Measurements from ENCODE around the gene HJURP. TPM values are rescaled to one million over a fixed set of nuclear protein-coding genes. Genes with fewer than 3 reads are reported as not detected.

HJURP gene
- polyA plus RNA-seq, 3 donors, result not detected

- no peaks in the 10 kb centered on the region for H3K9me3 ChIP-seq (replicated peaks in 1 of 2; ENCODE audit: control insufficient read depth in 1 of 2, insufficient read depth in 1 of 2, low read length in 2 of 2)
- H3K4me3 Mint-ChIP-seq, result no peak overlapping the region
- H3K4me1 Mint-ChIP-seq, result peaks cover 33% of the 10 kb centered on the region
- H3K4me3 ChIP-seq (replicated peaks in 1 of 3; ENCODE audit: low read depth in 2 of 3, low read length in 3 of 3), result no peak overlapping the region
- H3K4me2 ChIP-seq (replicated peaks; ENCODE audit: extremely low read depth, low read length, poor library complexity, severe bottlenecking), result no peak overlapping the region
- TF ChIP-seq, protein P1, sequence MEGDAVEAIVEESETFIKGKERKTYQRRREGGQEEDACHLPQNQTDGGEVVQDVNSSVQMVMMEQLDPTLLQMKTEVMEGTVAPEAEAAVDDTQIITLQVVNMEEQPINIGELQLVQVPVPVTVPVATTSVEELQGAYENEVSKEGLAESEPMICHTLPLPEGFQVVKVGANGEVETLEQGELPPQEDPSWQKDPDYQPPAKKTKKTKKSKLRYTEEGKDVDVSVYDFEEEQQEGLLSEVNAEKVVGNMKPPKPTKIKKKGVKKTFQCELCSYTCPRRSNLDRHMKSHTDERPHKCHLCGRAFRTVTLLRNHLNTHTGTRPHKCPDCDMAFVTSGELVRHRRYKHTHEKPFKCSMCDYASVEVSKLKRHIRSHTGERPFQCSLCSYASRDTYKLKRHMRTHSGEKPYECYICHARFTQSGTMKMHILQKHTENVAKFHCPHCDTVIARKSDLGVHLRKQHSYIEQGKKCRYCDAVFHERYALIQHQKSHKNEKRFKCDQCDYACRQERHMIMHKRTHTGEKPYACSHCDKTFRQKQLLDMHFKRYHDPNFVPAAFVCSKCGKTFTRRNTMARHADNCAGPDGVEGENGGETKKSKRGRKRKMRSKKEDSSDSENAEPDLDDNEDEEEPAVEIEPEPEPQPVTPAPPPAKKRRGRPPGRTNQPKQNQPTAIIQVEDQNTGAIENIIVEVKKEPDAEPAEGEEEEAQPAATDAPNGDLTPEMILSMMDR (IDR thresholded peaks at IDR 0.05), result no peak
- H3K79me2 ChIP-seq (ENCODE audit: insufficient read depth, low read length), result peaks cover 93% of the 10 kb centered on the region
- H3K27ac ChIP-seq (ENCODE audit: low read depth in 1 of 2, low read length in 2 of 2), result peak overlapping the region in 1 of 2 donors; percentile 54
- WGBS (ENCODE audit: insufficient coverage), result 100% methylated on average over 12 of the region's 13 CpGs
- peaks cover 0 to 1% (median 0%) of the 10 kb centered on the region in 3 donors for H3K27me3 Mint-ChIP-seq (ENCODE audit: low read depth in 3 of 3)
- peak overlapping the region in 4 of 7 donors; percentile 30 to 41 (median 36) for H3K27ac Mint-ChIP-seq
- H3K36me3 Mint-ChIP-seq, result peaks cover 26 to 59% of the 10 kb centered on the region in 2 donors
- no peaks in the 10 kb centered on the region for H3K27me3 ChIP-seq (ENCODE audit: control insufficient read depth in 2 of 2, insufficient read depth in 2 of 2, low read length in 2 of 2)
- no peak overlapping the region for H2AFZ ChIP-seq (ENCODE audit: insufficient read depth, low read depth, low read length, poor library complexity, severe bottlenecking)
- no peaks in the 10 kb centered on the region for H3K9me3 Mint-ChIP-seq
- no peak for DNase-seq
- intact Hi-C loops (cut with micrococcal nuclease), result loop anchor here (10.0 kb wide), 2 partner anchors 645 to 655 kb away; partner anchors contain the start of gene ARL4C (in 1 of the 2)
- no peak overlapping the region for H3K9ac ChIP-seq (ENCODE audit: insufficient read depth, low read length, poor library complexity, severe bottlenecking)
- H3K4me1 ChIP-seq (ENCODE audit: control insufficient read depth in 1 of 2, insufficient read depth in 2 of 2, low read length in 2 of 2), result peaks cover 23 to 28% of the 10 kb centered on the region in 2 donors
- H4K20me1 ChIP-seq (ENCODE audit: insufficient read depth, low read length), result no peaks in the 10 kb centered on the region
- peaks cover 31 to 64% of the 10 kb centered on the region in 2 donors for H3K36me3 ChIP-seq (replicated peaks in 1 of 2; ENCODE audit: control insufficient read depth in 1 of 2, insufficient read depth in 2 of 2, low read length in 2 of 2)
These were observed 4.6 kb downstream of the HJURP start for GRCh38 chr2:233849607-233850271.

- Histone ChIP-seq H3K9ac (ENCODE audit: insufficient read depth, low read length, poor library complexity, severe bottlenecking) (no peak overlapping the region), H3K4me2 (replicated peaks; ENCODE audit: extremely low read depth, low read length, poor library complexity, severe bottlenecking) (no peak overlapping the region), H2AFZ (ENCODE audit: insufficient read depth, low read depth, low read length, poor library complexity, severe bottlenecking) (no peak overlapping the region), H3K4me3 (replicated peaks in 1 of 3; ENCODE audit: low read depth in 2 of 3, low read length in 3 of 3) (no peak overlapping the region), H3K27ac (ENCODE audit: low read depth in 1 of 2, low read length in 2 of 2) (peak overlapping the region in 1 of 2 donors; percentile 58), H3K27me3 (ENCODE audit: control insufficient read depth in 2 of 2, insufficient read depth in 2 of 2, low read length in 2 of 2) (no peaks in the 10 kb centered on the region), H3K9me3 (replicated peaks in 1 of 2; ENCODE audit: control insufficient read depth in 1 of 2, insufficient read depth in 1 of 2, low read length in 2 of 2) (no peaks in the 10 kb centered on the region), H3K36me3 (replicated peaks in 1 of 2; ENCODE audit: control insufficient read depth in 1 of 2, insufficient read depth in 2 of 2, low read length in 2 of 2) (peaks cover 46 to 79% of the 10 kb centered on the region in 2 donors), H3K4me1 (ENCODE audit: control insufficient read depth in 1 of 2, insufficient read depth in 2 of 2, low read length in 2 of 2) (peaks cover 15 to 16% of the 10 kb centered on the region in 2 donors), H4K20me1 (ENCODE audit: insufficient read depth, low read length) (no peaks in the 10 kb centered on the region), H3K79me2 (ENCODE audit: insufficient read depth, low read length) (peaks cover 95% of the 10 kb centered on the region)
- Mint-ChIP-seq H3K36me3 (peaks cover 41 to 74% of the 10 kb centered on the region in 2 donors), H3K4me1 (peaks cover 23% of the 10 kb centered on the region), H3K27me3 (ENCODE audit: low read depth in 3 of 3) (peaks cover 0 to 1% (median 0%) of the 10 kb centered on the region in 3 donors), H3K27ac (peak overlapping the region in 6 of 7 donors; percentile 26 to 86 (median 77)), H3K4me3 (no peak overlapping the region), H3K9me3 (no peaks in the 10 kb centered on the region)
- TF ChIP-seq, protein P1 (IDR thresholded peaks at IDR 0.05), result no peak
- DNase-seq, result no peak
- 81% methylated on average over 13 of the region's 13 CpGs for WGBS (ENCODE audit: insufficient coverage)
- intact Hi-C loops (cut with micrococcal nuclease), result loop anchor here in 1 of 2 donors (10.0 kb wide), 1 partner anchor 657 kb away; no protein-coding TSS in a partner anchor
These were observed 6.1 kb downstream of the HJURP start for GRCh38 chr2:233848276-233848675.
